HepG2 (cell line): ENCODE data around the gene RASA2. TPM values are rescaled to one million over a fixed set of nuclear protein-coding genes. Genes with fewer than 3 reads are reported as not detected.

Experiments
- ARNT2 ChIP-seq: sonication (generic); formaldehyde crosslinking; IDR thresholded peaks from 2 replicates; pipeline ENCODE4 v1.8.0; 2022; ENCODE audit warnings: mild to moderate bottlenecking, low read depth, missing genetic modification reagents, moderate library complexity
- ARNTL ChIP-seq: sonication (generic); formaldehyde crosslinking; IDR thresholded peaks from 2 replicates; pipeline ENCODE4 v1.4.0; 2020; ENCODE audit warnings: mild to moderate bottlenecking, missing genetic modification reagents
- CHD2 ChIP-seq: IDR thresholded peaks from 2 replicates; pipeline ENCODE4 v1.6.1; 2011; ENCODE audit warnings: low read depth, low read length, improper control_type of control experiment
- ELF3 ChIP-seq: IDR thresholded peaks from 2 replicates; pipeline ENCODE4 v1.6.1; 2016; ENCODE audit warnings: missing genetic modification reagents, missing compliant biosample characterization
- FOXA3 ChIP-seq: IDR thresholded peaks from 2 replicates; pipeline ENCODE4 v1.6.1; 2016; ENCODE audit warnings: missing genetic modification reagents, missing compliant biosample characterization
- HCFC1 ChIP-seq: fragments of 150-350 bp; IDR thresholded peaks from 2 replicates; pipeline ENCODE4 v1.6.1; 2014; ENCODE audit warnings: low read depth, low read length
- IRX3 ChIP-seq: sonication (generic); formaldehyde crosslinking; IDR thresholded peaks from 2 replicates; pipeline ENCODE4 v1.8.1; 2023; ENCODE audit warnings: mild to moderate bottlenecking, low read depth, missing genetic modification reagents, borderline replicate concordance
- KLF13 ChIP-seq: sonication (generic); formaldehyde crosslinking; IDR thresholded peaks from 2 replicates; pipeline ENCODE4 v1.4.0; 2020; ENCODE audit warnings: mild to moderate bottlenecking, missing genetic modification reagents
- MBD4 ChIP-seq: IDR thresholded peaks from 2 replicates; pipeline ENCODE4 v1.6.1; 2012; ENCODE audit warnings: low read length, inconsistent platforms, borderline replicate concordance
- NFE2L1 ChIP-seq: sonication (generic); formaldehyde crosslinking; IDR thresholded peaks from 2 replicates; pipeline ENCODE4 v1.4.0; 2020; ENCODE audit warnings: missing genetic modification reagents, mild to moderate bottlenecking, borderline replicate concordance
- SALL2 ChIP-seq: sonication (generic); formaldehyde crosslinking; IDR thresholded peaks from 2 replicates; pipeline ENCODE4 v1.8.1; 2023; ENCODE audit warnings: mild to moderate bottlenecking, missing genetic modification reagents, inconsistent platforms
- TEAD3 ChIP-seq: optimal IDR thresholded peaks from 2 replicates; pipeline ENCODE3; 2016; ENCODE audit warnings: borderline replicate concordance
- YEATS2 ChIP-seq: sonication (generic); formaldehyde crosslinking; IDR thresholded peaks from 2 replicates; pipeline ENCODE4 v1.4.0; 2020; ENCODE audit warnings: missing genetic modification reagents, borderline replicate concordance
- ZNF589 ChIP-seq: sonication (generic); formaldehyde crosslinking; conservative IDR thresholded peaks from 2 replicates; pipeline ENCODE4 v1.8.0; 2022; ENCODE audit warnings: mild to moderate bottlenecking, moderate library complexity, missing genetic modification reagents
- ZNF788 ChIP-seq: sonication (generic); formaldehyde crosslinking; IDR thresholded peaks from 2 replicates; pipeline ENCODE4 v1.5.0; 2020; ENCODE audit warnings: mild to moderate bottlenecking, missing genetic modification reagents, borderline replicate concordance
- ZNF878 ChIP-seq: sonication (generic); formaldehyde crosslinking; IDR thresholded peaks from 2 replicates; pipeline ENCODE4 v1.8.1; 2023; ENCODE audit warnings: mild to moderate bottlenecking, missing genetic modification reagents, moderate library complexity
- polyA plus RNA-seq, 8 experiments: library from polyadenylated mRNA; depleted of rRNA in 3 of 8; stranded (reverse) in 7 of 8; unstranded in 1 of 8; fragments of >200 nt; fragmentation: Illumina TruSeq in 4 of 8; extraction: Trizol in 4 of 8; gene quantifications; 2 replicates each; pipeline versions ENCODE4 v1.2.1 to v1.2.3, GENCODE V29; 2011 to 2016; ENCODE audit warnings: low read depth in 4 of 8, missing spikeins in 1 of 8, mixed read lengths in 1 of 8; ENCODE audit not compliant: insufficient read depth in 1 of 8
- total RNA-seq, 5 experiments: library from RNA; depleted of rRNA; stranded (reverse); fragments of >200 nt; fragmentation: Illumina TruSeq; extraction: Trizol; gene quantifications; 2 replicates each; pipeline ENCODE4 v1.2.3, GENCODE V29; 2016; ENCODE audit warnings: low read depth in 1 of 5
- TF ChIP-seq, protein P1 (sequence below): IDR thresholded peaks from 2 replicates; pipeline ENCODE4 v1.6.1; 2016; ENCODE audit warnings: low read depth, control low read depth
- TF ChIP-seq, protein P2 (sequence below): sonication (generic); formaldehyde crosslinking; IDR thresholded peaks from 2 replicates; pipeline ENCODE4 v1.5.1; 2020; ENCODE audit warnings: missing genetic modification reagents, mild to moderate bottlenecking, borderline replicate concordance
- TF ChIP-seq, protein P3 (sequence below): IDR thresholded peaks from 2 replicates; pipeline ENCODE4 v1.6.1; 2018; ENCODE audit warnings: missing genetic modification reagents, mild to moderate bottlenecking, missing compliant biosample characterization
- TF ChIP-seq, protein P4 (sequence below): sonication (generic); formaldehyde crosslinking; IDR thresholded peaks from 2 replicates; pipeline ENCODE4 v1.8.1; 2023; ENCODE audit warnings: mild to moderate bottlenecking, missing genetic modification reagents
- TF ChIP-seq, protein P5 (sequence below): sonication (generic); formaldehyde crosslinking; IDR thresholded peaks from 2 replicates; pipeline ENCODE4 v1.4.0; 2020; ENCODE audit warnings: mild to moderate bottlenecking, missing genetic modification reagents
- TF ChIP-seq, protein P6 (sequence below): sonication (generic); formaldehyde crosslinking; IDR thresholded peaks from 2 replicates; pipeline ENCODE4 v1.4.0; 2020; ENCODE audit warnings: missing genetic modification reagents, borderline replicate concordance
- TF ChIP-seq, protein P7 (sequence below): sonication (generic); formaldehyde crosslinking; conservative IDR thresholded peaks from 2 replicates; pipeline ENCODE4 v1.4.0; 2020; ENCODE audit warnings: missing genetic modification reagents

The RASA2 gene
- total and polyA plus RNA-seq, 2 of the 13 experiments (the other 11 are each of a cell fraction or from before 2014, with no cell fraction given), result 5.4 to 8.5 TPM

DNA sequence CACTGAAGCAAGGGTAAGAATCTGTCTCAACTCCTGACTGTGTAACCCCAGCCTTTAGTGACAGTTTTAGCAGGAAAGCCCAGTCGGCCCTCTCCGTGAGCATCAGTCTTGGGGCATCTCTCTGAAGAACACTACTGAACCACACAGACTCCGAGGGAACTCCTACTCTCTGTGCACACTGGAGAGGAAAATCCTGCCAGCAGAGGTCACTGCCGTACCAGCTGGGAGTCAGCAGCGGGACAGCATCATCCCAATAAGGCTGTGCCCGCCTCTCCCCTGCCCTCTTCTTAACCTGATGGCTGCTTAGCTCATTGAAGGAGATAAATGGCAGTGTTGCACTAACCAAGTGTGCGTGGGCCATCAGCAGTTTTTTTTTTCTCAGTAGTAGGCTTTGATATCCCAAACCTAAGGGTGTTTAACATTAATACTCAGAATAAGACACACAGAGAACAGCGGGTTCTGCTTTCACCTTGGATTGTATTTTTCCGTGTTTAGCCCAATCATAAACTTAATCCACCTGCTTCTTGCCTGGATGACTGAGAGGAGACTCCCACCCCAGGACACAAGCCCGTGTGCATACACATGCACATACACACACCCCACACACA lies 26.6 kb upstream of the RASA2 start (continued):
- TF ChIP-seq ARNT2 (no peak), NFE2L1 (CRISPR knock-in tag) (no peak), KLF13 (no peak), MBD4 (no peak), FOXA3 (peak; percentile 36; the same call in 1 of the 2 replicates), HCFC1 (no peak), CHD2 (no peak), IRX3 (CRISPR knock-in tag) (no peak), ZNF878 (CRISPR knock-in tag) (no peak), TEAD3 (peak; percentile 96), YEATS2 (no peak), ZNF788 (CRISPR knock-in tag) (no peak), ZNF589 (CRISPR knock-in tag) (no peak), ELF3 (no peak), ARNTL (CRISPR knock-in tag) (no peak), SALL2 (CRISPR knock-in tag) (0 out of 2 replicates have a peak, but pooled peaks have one; percentile 35)
- TF ChIP-seq, protein P1, sequence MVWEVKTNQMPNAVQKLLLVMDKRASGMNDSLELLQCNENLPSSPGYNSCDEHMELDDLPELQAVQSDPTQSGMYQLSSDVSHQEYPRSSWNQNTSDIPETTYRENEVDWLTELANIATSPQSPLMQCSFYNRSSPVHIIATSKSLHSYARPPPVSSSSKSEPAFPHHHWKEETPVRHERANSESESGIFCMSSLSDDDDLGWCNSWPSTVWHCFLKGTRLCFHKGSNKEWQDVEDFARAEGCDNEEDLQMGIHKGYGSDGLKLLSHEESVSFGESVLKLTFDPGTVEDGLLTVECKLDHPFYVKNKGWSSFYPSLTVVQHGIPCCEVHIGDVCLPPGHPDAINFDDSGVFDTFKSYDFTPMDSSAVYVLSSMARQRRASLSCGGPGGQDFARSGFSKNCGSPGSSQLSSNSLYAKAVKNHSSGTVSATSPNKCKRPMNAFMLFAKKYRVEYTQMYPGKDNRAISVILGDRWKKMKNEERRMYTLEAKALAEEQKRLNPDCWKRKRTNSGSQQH (CRISPR knock-in tag), result 0 out of 2 replicates have a peak, but pooled peaks have one; percentile 26
- TF ChIP-seq, protein P2, sequence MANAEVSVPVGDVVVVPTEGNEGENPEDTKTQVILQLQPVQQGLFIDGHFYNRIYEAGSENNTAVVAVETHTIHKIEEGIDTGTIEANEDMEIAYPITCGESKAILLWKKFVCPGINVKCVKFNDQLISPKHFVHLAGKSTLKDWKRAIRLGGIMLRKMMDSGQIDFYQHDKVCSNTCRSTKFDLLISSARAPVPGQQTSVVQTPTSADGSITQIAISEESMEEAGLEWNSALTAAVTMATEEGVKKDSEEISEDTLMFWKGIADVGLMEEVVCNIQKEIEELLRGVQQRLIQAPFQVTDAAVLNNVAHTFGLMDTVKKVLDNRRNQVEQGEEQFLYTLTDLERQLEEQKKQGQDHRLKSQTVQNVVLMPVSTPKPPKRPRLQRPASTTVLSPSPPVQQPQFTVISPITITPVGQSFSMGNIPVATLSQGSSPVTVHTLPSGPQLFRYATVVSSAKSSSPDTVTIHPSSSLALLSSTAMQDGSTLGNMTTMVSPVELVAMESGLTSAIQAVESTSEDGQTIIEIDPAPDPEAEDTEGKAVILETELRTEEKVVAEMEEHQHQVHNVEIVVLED (CRISPR knock-in tag), result no peak
- TF ChIP-seq, protein P3, sequence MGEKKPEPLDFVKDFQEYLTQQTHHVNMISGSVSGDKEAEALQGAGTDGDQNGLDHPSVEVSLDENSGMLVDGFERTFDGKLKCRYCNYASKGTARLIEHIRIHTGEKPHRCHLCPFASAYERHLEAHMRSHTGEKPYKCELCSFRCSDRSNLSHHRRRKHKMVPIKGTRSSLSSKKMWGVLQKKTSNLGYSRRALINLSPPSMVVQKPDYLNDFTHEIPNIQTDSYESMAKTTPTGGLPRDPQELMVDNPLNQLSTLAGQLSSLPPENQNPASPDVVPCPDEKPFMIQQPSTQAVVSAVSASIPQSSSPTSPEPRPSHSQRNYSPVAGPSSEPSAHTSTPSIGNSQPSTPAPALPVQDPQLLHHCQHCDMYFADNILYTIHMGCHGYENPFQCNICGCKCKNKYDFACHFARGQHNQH (CRISPR knock-in tag), result 0 out of 2 replicates have a peak, but pooled peaks have one; percentile 30
- TF ChIP-seq, protein P4, sequence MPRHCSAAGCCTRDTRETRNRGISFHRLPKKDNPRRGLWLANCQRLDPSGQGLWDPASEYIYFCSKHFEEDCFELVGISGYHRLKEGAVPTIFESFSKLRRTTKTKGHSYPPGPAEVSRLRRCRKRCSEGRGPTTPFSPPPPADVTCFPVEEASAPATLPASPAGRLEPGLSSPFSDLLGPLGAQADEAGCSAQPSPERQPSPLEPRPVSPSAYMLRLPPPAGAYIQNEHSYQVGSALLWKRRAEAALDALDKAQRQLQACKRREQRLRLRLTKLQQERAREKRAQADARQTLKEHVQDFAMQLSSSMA (CRISPR knock-in tag), result no peak
- TF ChIP-seq, protein P5, sequence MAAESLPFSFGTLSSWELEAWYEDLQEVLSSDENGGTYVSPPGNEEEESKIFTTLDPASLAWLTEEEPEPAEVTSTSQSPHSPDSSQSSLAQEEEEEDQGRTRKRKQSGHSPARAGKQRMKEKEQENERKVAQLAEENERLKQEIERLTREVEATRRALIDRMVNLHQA (CRISPR knock-in tag), result no peak
- TF ChIP-seq, protein P6, sequence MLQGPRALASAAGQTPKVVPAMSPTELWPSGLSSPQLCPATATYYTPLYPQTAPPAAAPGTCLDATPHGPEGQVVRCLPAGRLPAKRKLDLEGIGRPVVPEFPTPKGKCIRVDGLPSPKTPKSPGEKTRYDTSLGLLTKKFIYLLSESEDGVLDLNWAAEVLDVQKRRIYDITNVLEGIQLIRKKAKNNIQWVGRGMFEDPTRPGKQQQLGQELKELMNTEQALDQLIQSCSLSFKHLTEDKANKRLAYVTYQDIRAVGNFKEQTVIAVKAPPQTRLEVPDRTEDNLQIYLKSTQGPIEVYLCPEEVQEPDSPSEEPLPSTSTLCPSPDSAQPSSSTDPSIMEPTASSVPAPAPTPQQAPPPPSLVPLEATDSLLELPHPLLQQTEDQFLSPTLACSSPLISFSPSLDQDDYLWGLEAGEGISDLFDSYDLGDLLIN (CRISPR knock-in tag), result no peak
- TF ChIP-seq, protein P7, sequence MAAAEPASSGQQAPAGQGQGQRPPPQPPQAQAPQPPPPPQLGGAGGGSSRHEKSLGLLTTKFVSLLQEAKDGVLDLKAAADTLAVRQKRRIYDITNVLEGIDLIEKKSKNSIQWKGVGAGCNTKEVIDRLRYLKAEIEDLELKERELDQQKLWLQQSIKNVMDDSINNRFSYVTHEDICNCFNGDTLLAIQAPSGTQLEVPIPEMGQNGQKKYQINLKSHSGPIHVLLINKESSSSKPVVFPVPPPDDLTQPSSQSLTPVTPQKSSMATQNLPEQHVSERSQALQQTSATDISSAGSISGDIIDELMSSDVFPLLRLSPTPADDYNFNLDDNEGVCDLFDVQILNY (CRISPR knock-in tag), result no peak
